ENCODE measurements around the gene BANF2. TPM values are rescaled to one million over a fixed set of nuclear protein-coding genes. Genes with fewer than 3 reads are reported as not detected.
"Not testable (repeated sequence)": the region's sequence is repeated elsewhere in the genome, so short reads cannot be mapped to it uniquely, and the experiment has no call there.

The BANF2 gene
- total RNA-seq, 1 donor from 2014 or later, result not detected

- H3K27me3 ChIP-seq, result no peaks in the 10 kb centered on the region
- no peaks in the 10 kb centered on the region for H3K36me3 ChIP-seq
- DNase-seq (ENCODE audit: extremely low spot score in 2 of 2), result no peak
- H3K4me3 ChIP-seq, result no peak overlapping the region
- intact Hi-C loops (cut with DNase I), result no loop called here
- no peaks in the 10 kb centered on the region for H3K9me3 ChIP-seq
- no peaks in the 10 kb centered on the region for H3K4me1 ChIP-seq
- TF ChIP-seq CTCF (IDR thresholded peaks at IDR 0.05) (no peak), POLR2AphosphoS5 (IDR thresholded peaks at IDR 0.05; ENCODE audit: insufficient read depth in 1 of 2, low read depth in 1 of 2) (no peak), POLR2A (IDR thresholded peaks at IDR 0.05) (no peak)
- no peak overlapping the region for H3K27ac ChIP-seq
Measured at GRCh38 chr20:17775600-17775999, 75.8 kb downstream of the BANF2 start.

- intact Hi-C loops (cut with DNase I), result no loop called here
- H3K27me3 ChIP-seq, result no peaks in the 10 kb centered on the region
Measured at GRCh38 chr20:17776551-17776950, 76.8 kb downstream of the BANF2 start.

GRCh38 chr20:17779011-17779410, 79.2 kb downstream of the BANF2 start:
- H3K4me1 ChIP-seq; H3K27ac ChIP-seq; H3K9me3 ChIP-seq; DNase-seq (ENCODE audit: extremely low spot score in 2 of 2); H3K4me3 ChIP-seq; intact Hi-C loops (cut with DNase I); H3K27me3 ChIP-seq; H3K36me3 ChIP-seq: not testable (repeated sequence)

More at GRCh38 chr20:17776551-17776950, 76.8 kb downstream of the BANF2 start:
- Histone ChIP-seq H3K9me3 (no peaks in the 10 kb centered on the region), H3K27ac (no peak overlapping the region), H3K4me3 (no peak overlapping the region), H3K36me3 (no peaks in the 10 kb centered on the region), H3K4me1 (no peaks in the 10 kb centered on the region)
- TF ChIP-seq CTCF (IDR thresholded peaks at IDR 0.05), result no peak
- no peak for DNase-seq (ENCODE audit: extremely low spot score in 2 of 2)

GRCh38 chr20:17782768-17783167, 83.0 kb downstream of the BANF2 start:
- Histone ChIP-seq H3K9me3 (no peaks in the 10 kb centered on the region), H3K4me3 (no peak overlapping the region), H3K36me3 (no peaks in the 10 kb centered on the region), H3K27ac (no peak overlapping the region), H3K4me1 (peaks cover 6% of the 10 kb centered on the region), H3K27me3 (no peaks in the 10 kb centered on the region)
- no peak for DNase-seq (ENCODE audit: extremely low spot score in 2 of 2)
- intact Hi-C loops (cut with DNase I), result no loop called here
- TF ChIP-seq POLR2AphosphoS5 (IDR thresholded peaks at IDR 0.05; ENCODE audit: insufficient read depth in 1 of 2, low read depth in 1 of 2), result no peak
- no peak for TF ChIP-seq CTCF (IDR thresholded peaks at IDR 0.05)
- TF ChIP-seq POLR2A (IDR thresholded peaks at IDR 0.05), result no peak

GRCh38 chr20:17783671-17784070, 83.9 kb downstream of the BANF2 start:
- Histone ChIP-seq H3K9me3 (no peaks in the 10 kb centered on the region), H3K36me3 (no peaks in the 10 kb centered on the region), H3K27me3 (no peaks in the 10 kb centered on the region), H3K4me3 (no peak overlapping the region), H3K4me1 (peaks cover 6% of the 10 kb centered on the region), H3K27ac (no peak overlapping the region)
- TF ChIP-seq CTCF (IDR thresholded peaks at IDR 0.05), result no peak
- no peak for TF ChIP-seq POLR2A (IDR thresholded peaks at IDR 0.05)
- TF ChIP-seq POLR2AphosphoS5 (IDR thresholded peaks at IDR 0.05; ENCODE audit: insufficient read depth in 1 of 2, low read depth in 1 of 2), result no peak
- DNase-seq (ENCODE audit: extremely low spot score in 2 of 2), result no peak
- intact Hi-C loops (cut with DNase I), result no loop called here

GRCh38 chr20:17785007-17785406, 85.2 kb downstream of the BANF2 start:
- no peak for TF ChIP-seq CTCF (IDR thresholded peaks at IDR 0.05)

More at GRCh38 chr20:17785007-17785406, 85.2 kb downstream of the BANF2 start:
- intact Hi-C loops (cut with DNase I), result no loop called here
- peaks cover 6% of the 10 kb centered on the region for H3K4me1 ChIP-seq
- H3K9me3 ChIP-seq, result no peaks in the 10 kb centered on the region
- no peak overlapping the region for H3K4me3 ChIP-seq
- H3K27ac ChIP-seq, result no peak overlapping the region
- DNase-seq (ENCODE audit: extremely low spot score in 2 of 2), result no peak
- no peaks in the 10 kb centered on the region for H3K27me3 ChIP-seq
- H3K36me3 ChIP-seq, result no peaks in the 10 kb centered on the region

Measured in vagina (tissue), 2 donors.